Retina (tissue), 1 donor: Measurements from ENCODE around the gene NR5A2.

Source experiments
- DNase-seq: peaks from one replicate; pipeline ENCODE4 v3.0.0-alpha.2; 2016

NR5A2 gene

GRCh38 chr1:200036619-200037270, 9.2 kb downstream of the NR5A2 start:
- peak; percentile 31 for DNase-seq

- DNase-seq, result no peak
Measured at GRCh38 chr1:200037501-200037900, 10.0 kb downstream of the NR5A2 start.

- no peak for DNase-seq
Measured at GRCh38 chr1:200037904-200038303, 10.4 kb downstream of the NR5A2 start.

- DNase-seq, result peak; percentile 65
Measured at GRCh38 chr1:200038325-200038980, 10.9 kb downstream of the NR5A2 start.

- peak; percentile 84 for DNase-seq
Measured at GRCh38 chr1:200038981-200039848, 11.7 kb downstream of the NR5A2 start.

- DNase-seq, result peak; percentile 63
Measured at GRCh38 chr1:200039849-200040474, 12.5 kb downstream of the NR5A2 start.

- DNase-seq, result peak; percentile 63
Measured at GRCh38 chr1:200040481-200041138, 13.1 kb downstream of the NR5A2 start.

- DNase-seq, result peak; percentile 51
Measured at GRCh38 chr1:200041337-200042118, 14.0 kb downstream of the NR5A2 start.

GRCh38 chr1:200042119-200042551, 14.6 kb downstream of the NR5A2 start:
- DNase-seq, result peak; percentile 54

GRCh38 chr1:200042552-200043335, 15.2 kb downstream of the NR5A2 start:
- peak; percentile 75 for DNase-seq

GRCh38 chr1:200043336-200043668, 15.8 kb downstream of the NR5A2 start:
- DNase-seq, result no peak

GRCh38 chr1:200046115-200046514, 18.6 kb downstream of the NR5A2 start:
- no peak for DNase-seq

GRCh38 chr1:200048244-200048643, 20.7 kb downstream of the NR5A2 start:
- peak; percentile 25 for DNase-seq

GRCh38 chr1:200049810-200050209, 22.3 kb downstream of the NR5A2 start:
- DNase-seq, result no peak

GRCh38 chr1:200051620-200052019, 24.1 kb downstream of the NR5A2 start:
- no peak for DNase-seq

- DNase-seq, result no peak
Measured at GRCh38 chr1:200053091-200053490, 25.6 kb downstream of the NR5A2 start.

GRCh38 chr1:200053646-200054045, 26.1 kb downstream of the NR5A2 start:
- DNase-seq, result no peak

- DNase-seq, result no peak
Measured at GRCh38 chr1:200058341-200058740, 30.8 kb downstream of the NR5A2 start.

- no peak for DNase-seq
Measured at GRCh38 chr1:200062143-200062542, 34.6 kb downstream of the NR5A2 start.

- no peak for DNase-seq
Measured at GRCh38 chr1:200072636-200073285, 45.3 kb downstream of the NR5A2 start.

GRCh38 chr1:200073286-200073637, 45.8 kb downstream of the NR5A2 start:
- DNase-seq, result no peak
